Lower leg skin (tissue), 3 donors: ENCODE data around the gene FRY.

Experiments used
- POLR2A ChIP-seq, 2 donors: fragments of 450-650 bp; IDR thresholded peaks; one replicate each; pipeline ENCODE4 v1.6.1; 2016 to 2017; ENCODE audit warnings: antibody characterized with exemption in 2 of 2, mild to moderate bottlenecking in 1 of 2, moderate library complexity in 1 of 2
- TF ChIP-seq, protein P1 (sequence below), 3 donors: fragments of 450-650 bp; IDR thresholded peaks; one replicate each; pipeline ENCODE4 v1.5.1; 2016; ENCODE audit warnings: antibody characterized with exemption in 3 of 3, mild to moderate bottlenecking in 3 of 3, moderate library complexity in 2 of 3

GRCh38 chr13:32211813-32212212 is 180.2 kb downstream of the FRY start:
- TF ChIP-seq, protein P1, sequence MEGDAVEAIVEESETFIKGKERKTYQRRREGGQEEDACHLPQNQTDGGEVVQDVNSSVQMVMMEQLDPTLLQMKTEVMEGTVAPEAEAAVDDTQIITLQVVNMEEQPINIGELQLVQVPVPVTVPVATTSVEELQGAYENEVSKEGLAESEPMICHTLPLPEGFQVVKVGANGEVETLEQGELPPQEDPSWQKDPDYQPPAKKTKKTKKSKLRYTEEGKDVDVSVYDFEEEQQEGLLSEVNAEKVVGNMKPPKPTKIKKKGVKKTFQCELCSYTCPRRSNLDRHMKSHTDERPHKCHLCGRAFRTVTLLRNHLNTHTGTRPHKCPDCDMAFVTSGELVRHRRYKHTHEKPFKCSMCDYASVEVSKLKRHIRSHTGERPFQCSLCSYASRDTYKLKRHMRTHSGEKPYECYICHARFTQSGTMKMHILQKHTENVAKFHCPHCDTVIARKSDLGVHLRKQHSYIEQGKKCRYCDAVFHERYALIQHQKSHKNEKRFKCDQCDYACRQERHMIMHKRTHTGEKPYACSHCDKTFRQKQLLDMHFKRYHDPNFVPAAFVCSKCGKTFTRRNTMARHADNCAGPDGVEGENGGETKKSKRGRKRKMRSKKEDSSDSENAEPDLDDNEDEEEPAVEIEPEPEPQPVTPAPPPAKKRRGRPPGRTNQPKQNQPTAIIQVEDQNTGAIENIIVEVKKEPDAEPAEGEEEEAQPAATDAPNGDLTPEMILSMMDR (IDR thresholded peaks at IDR 0.05) = no peak
- TF ChIP-seq POLR2A (IDR thresholded peaks at IDR 0.05) = no peak
